Fibroblast of lung (primary cell): ENCODE measurements around the gene EGLN2.

ENCODE experiments used
- EZH2 ChIP-seq: IDR thresholded peaks from 2 replicates; pipeline ENCODE4 v1.5.1; 2012; ENCODE audit warnings: low read length, control low read depth, mild to moderate bottlenecking; ENCODE audit errors: missing control alignments
- TF ChIP-seq, protein P1 (sequence below), 2 donors: IDR thresholded peaks in 1 of 2; conservative IDR thresholded peaks in 1 of 2; 1 replicate in 1 of 2; 2 replicates in 1 of 2; pipeline ENCODE4 v1.5.1; 2011 to 2012; ENCODE audit warnings: low read length in 2 of 2, control low read depth in 1 of 2, inconsistent platforms in 1 of 2, low read depth in 1 of 2, mild to moderate bottlenecking in 1 of 2

DNA sequence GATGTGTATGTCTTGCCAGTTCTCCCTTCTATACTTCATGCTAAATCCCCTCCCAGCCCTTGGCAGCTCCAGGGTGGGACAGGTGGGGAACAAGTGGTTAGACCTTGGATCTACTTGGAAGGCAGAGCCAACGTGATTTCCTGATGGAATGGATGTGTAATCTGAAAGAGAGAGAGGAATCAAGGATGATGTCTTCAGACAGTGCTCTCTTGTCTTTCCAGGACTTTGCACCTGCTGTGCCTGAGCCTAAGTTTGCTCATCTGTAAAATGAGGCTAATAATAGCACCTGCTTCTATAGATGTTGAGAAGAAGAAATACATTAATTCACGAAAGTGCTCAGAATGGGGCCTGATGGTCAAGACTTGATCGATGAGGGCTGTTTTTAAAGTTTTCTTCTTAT lies 7.0 kb upstream of the EGLN2 start:
- TF ChIP-seq EZH2: no peak
- TF ChIP-seq, protein P1, sequence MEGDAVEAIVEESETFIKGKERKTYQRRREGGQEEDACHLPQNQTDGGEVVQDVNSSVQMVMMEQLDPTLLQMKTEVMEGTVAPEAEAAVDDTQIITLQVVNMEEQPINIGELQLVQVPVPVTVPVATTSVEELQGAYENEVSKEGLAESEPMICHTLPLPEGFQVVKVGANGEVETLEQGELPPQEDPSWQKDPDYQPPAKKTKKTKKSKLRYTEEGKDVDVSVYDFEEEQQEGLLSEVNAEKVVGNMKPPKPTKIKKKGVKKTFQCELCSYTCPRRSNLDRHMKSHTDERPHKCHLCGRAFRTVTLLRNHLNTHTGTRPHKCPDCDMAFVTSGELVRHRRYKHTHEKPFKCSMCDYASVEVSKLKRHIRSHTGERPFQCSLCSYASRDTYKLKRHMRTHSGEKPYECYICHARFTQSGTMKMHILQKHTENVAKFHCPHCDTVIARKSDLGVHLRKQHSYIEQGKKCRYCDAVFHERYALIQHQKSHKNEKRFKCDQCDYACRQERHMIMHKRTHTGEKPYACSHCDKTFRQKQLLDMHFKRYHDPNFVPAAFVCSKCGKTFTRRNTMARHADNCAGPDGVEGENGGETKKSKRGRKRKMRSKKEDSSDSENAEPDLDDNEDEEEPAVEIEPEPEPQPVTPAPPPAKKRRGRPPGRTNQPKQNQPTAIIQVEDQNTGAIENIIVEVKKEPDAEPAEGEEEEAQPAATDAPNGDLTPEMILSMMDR (conservative IDR thresholded peaks at IDR 0.05 in 1 of 2, IDR thresholded peaks at IDR 0.05 in 1 of 2; ENCODE audit: low read depth in 1 of 2, low read length in 2 of 2): no peak
